Measurements from ENCODE around the gene AMOTL1. TPM values are rescaled to one million over a fixed set of nuclear protein-coding genes. Genes with fewer than 3 reads are reported as not detected.

The AMOTL1 gene
- polyA plus RNA-seq, 1 of the 3 experiments (the other 2 are of a cell fraction) = 10.7 TPM

DNA sequence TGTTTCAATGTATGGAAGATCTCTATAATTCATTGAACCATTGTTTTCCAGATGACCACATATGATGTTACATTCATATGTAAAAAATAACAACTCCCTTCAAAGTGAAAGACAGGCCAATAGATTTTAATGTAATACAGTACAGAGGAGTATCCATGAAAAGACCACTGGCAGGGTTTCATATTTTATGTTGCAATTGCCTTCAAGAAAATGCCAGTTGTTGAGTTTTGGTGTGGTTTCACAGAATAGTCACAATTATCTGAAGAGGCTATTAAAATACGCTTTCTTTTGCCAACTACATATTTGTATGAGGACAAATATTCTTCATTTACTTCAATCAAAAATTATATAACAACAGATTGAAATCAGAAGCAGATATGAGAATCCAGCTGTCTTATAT, 14.3 kb downstream of the AMOTL1 start:
- WGBS (ENCODE audit: low lambda C conversion rate) = 94% methylated on average over 1 of the region's 1 CpG
- H3K27me3 ChIP-seq (ENCODE audit: insufficient read depth) = no peaks in the 10 kb centered on the region
- H3K4me3 ChIP-seq (ENCODE audit: low read depth in 2 of 2, low read length in 1 of 2) = no peak overlapping the region
- no peaks in the 10 kb centered on the region for H3K9me2 ChIP-seq
- 0 out of 2 replicates have a peak, but pooled peaks cover 6% of the 10 kb centered on the region for H4K20me1 ChIP-seq (ENCODE audit: insufficient read depth)
- POLR2A ChIA-PET = no interaction called here
- peak overlapping the region in 1 of 2 experiments; percentile 71; a peak in 2 of 4 replicates for H3K27ac ChIP-seq (ENCODE audit: low read depth in 2 of 2, low read length in 1 of 2)
- H3K36me3 ChIP-seq (replicated peaks in 1 of 2; ENCODE audit: control insufficient read depth in 1 of 2, insufficient read depth in 2 of 2, low read length in 1 of 2) = no peaks in the 10 kb centered on the region
- peaks cover 99% of the 10 kb centered on the region for H3K79me2 ChIP-seq (ENCODE audit: insufficient read depth)
- H3K9me3 ChIP-seq = no peaks in the 10 kb centered on the region
- peaks cover 22 to 50% of the 10 kb centered on the region in 2 experiments; a peak in 3 of 4 replicates for H3K4me1 ChIP-seq (ENCODE audit: control insufficient read depth in 1 of 2, insufficient read depth in 2 of 2, low read depth in 1 of 2, low read length in 1 of 2)
- peaks cover 8% of the 10 kb centered on the region for H3F3A ChIP-seq (replicated peaks; ENCODE audit: insufficient read depth)
- H2AFZ ChIP-seq (ENCODE audit: low read depth) = no peak overlapping the region
- no peak overlapping the region for H3K4me2 ChIP-seq
- H3K9ac ChIP-seq = no peak overlapping the region
- no peak for DNase-seq
- CTCF ChIA-PET = interaction anchor here (1.0 kb wide), 1 partner anchor 13 kb away, joined by 3 read pairs; no protein-coding TSS in a partner anchor
- TF ChIP-seq, protein P1, sequence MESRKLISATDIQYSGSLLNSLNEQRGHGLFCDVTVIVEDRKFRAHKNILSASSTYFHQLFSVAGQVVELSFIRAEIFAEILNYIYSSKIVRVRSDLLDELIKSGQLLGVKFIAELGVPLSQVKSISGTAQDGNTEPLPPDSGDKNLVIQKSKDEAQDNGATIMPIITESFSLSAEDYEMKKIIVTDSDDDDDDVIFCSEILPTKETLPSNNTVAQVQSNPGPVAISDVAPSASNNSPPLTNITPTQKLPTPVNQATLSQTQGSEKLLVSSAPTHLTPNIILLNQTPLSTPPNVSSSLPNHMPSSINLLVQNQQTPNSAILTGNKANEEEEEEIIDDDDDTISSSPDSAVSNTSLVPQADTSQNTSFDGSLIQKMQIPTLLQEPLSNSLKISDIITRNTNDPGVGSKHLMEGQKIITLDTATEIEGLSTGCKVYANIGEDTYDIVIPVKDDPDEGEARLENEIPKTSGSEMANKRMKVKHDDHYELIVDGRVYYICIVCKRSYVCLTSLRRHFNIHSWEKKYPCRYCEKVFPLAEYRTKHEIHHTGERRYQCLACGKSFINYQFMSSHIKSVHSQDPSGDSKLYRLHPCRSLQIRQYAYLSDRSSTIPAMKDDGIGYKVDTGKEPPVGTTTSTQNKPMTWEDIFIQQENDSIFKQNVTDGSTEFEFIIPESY (IDR thresholded peaks at IDR 0.05; ENCODE audit: borderline replicate concordance, low read depth) = no peak
- TF ChIP-seq, protein P2, sequence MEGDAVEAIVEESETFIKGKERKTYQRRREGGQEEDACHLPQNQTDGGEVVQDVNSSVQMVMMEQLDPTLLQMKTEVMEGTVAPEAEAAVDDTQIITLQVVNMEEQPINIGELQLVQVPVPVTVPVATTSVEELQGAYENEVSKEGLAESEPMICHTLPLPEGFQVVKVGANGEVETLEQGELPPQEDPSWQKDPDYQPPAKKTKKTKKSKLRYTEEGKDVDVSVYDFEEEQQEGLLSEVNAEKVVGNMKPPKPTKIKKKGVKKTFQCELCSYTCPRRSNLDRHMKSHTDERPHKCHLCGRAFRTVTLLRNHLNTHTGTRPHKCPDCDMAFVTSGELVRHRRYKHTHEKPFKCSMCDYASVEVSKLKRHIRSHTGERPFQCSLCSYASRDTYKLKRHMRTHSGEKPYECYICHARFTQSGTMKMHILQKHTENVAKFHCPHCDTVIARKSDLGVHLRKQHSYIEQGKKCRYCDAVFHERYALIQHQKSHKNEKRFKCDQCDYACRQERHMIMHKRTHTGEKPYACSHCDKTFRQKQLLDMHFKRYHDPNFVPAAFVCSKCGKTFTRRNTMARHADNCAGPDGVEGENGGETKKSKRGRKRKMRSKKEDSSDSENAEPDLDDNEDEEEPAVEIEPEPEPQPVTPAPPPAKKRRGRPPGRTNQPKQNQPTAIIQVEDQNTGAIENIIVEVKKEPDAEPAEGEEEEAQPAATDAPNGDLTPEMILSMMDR (IDR thresholded peaks at IDR 0.05) = no peak

GRCh38 chr11:94784884-94785283, 16.7 kb downstream of the AMOTL1 start:
- H3K9ac ChIP-seq = no peak overlapping the region
- no peaks in the 10 kb centered on the region for H3K9me3 ChIP-seq
- H3K27ac ChIP-seq (ENCODE audit: low read depth in 2 of 2, low read length in 1 of 2) = no peak overlapping the region; a peak in 2 of 4 replicates
- TF ChIP-seq IRF3 (IDR thresholded peaks at IDR 0.05; ENCODE audit: low read depth, low read length) (no peak), REST (IDR thresholded peaks at IDR 0.05; ENCODE audit: low read depth, low read length) (no peak), RCOR1 (IDR thresholded peaks at IDR 0.05; ENCODE audit: low read length) (no peak), YY1 (IDR thresholded peaks at IDR 0.05; ENCODE audit: low read depth) (no peak), USF2 (IDR thresholded peaks at IDR 0.05; ENCODE audit: borderline replicate concordance, low read depth, low read length) (no peak), POLR2AphosphoS5 (IDR thresholded peaks at IDR 0.05; ENCODE audit: low read depth, low read length) (no peak), FOXJ3 (CRISPR knock-in tag; IDR thresholded peaks at IDR 0.05) (no peak)
- H3K9me2 ChIP-seq = no peaks in the 10 kb centered on the region
- ChIA-PET CTCF (interaction anchor here (1.0 to 4.8 kb wide), 11 partner anchors 9 to 370 kb away, joined by 3 to 27 read pairs (median 5); partner anchors contain the start of gene AMOTL1), POLR2A (no interaction called here)
- H3K79me2 ChIP-seq (ENCODE audit: insufficient read depth) = peaks cover 99% of the 10 kb centered on the region
- H3K27me3 ChIP-seq (ENCODE audit: insufficient read depth) = no peaks in the 10 kb centered on the region
- no peak overlapping the region for H3K4me3 ChIP-seq (ENCODE audit: low read depth in 2 of 2, low read length in 1 of 2)
- H3K4me2 ChIP-seq = no peak overlapping the region
- DNase-seq = no peak
- peaks cover 8% of the 10 kb centered on the region for H3F3A ChIP-seq (replicated peaks; ENCODE audit: insufficient read depth)
- peaks cover 6% of the 10 kb centered on the region; the same call in 1 of the 2 replicates for H4K20me1 ChIP-seq (ENCODE audit: insufficient read depth)
- no peaks in the 10 kb centered on the region for H3K36me3 ChIP-seq (replicated peaks in 1 of 2; ENCODE audit: control insufficient read depth in 1 of 2, insufficient read depth in 2 of 2, low read length in 1 of 2)
- peaks cover 26 to 69% of the 10 kb centered on the region in 2 experiments for H3K4me1 ChIP-seq (ENCODE audit: control insufficient read depth in 1 of 2, insufficient read depth in 2 of 2, low read depth in 1 of 2, low read length in 1 of 2)
- no peak overlapping the region for H2AFZ ChIP-seq (ENCODE audit: low read depth)
